Panc1 (cell line): Measurements from ENCODE around the gene STPG3. TPM values are rescaled to one million over a fixed set of nuclear protein-coding genes. Genes with fewer than 3 reads are reported as not detected.

Experiments
- ATAC-seq: fragments of 200-7000 bp; cut with Tn5 transposase; 2 replicates; pipeline ENCODE4 v1.9.1; 2020; ENCODE audit warnings: mild to moderate bottlenecking, moderate library complexity
- BruUV-seq: library from RNA; stranded (reverse); fragments of 400-500 nt; replicated peaks from 2 replicates; lab custom pipeline; 2021; lab: Mats Ljungman, UMichigan
- CTCF ChIA-PET: fragments of 300-600 bp; sonication (Branson Sonifier 250); formaldehyde crosslinking; loops from one replicate; lab custom pipeline; 2022; ENCODE audit warnings: antibody characterized with exemption; lab: Charles Lee
- POLR2A ChIA-PET: fragments of 300-600 bp; sonication (Branson Sonifier 250); formaldehyde crosslinking; loops from one replicate; lab custom pipeline; 2022; ENCODE audit warnings: antibody characterized with exemption; lab: Charles Lee
- DNase-seq: peaks from one replicate; pipeline ENCODE4 v3.0.0-alpha.2; 2010; ENCODE audit warnings: low read depth, low spot score
- H3K27ac ChIP-seq: 2 replicates; pipeline ENCODE4 v1.5.1; 2011; ENCODE audit warnings: mild to moderate bottlenecking, low read length, inconsistent platforms
- H3K27me3 ChIP-seq: fragments of 200-500 bp; sonication (Bioruptor generic); 2 replicates; pipeline ENCODE4 v1.6.0; 2014; ENCODE audit warnings: low read length, inconsistent platforms; ENCODE audit not compliant: control insufficient read depth, insufficient read depth
- H3K36me3 ChIP-seq: fragments of 200-500 bp; sonication (Bioruptor generic); 2 replicates; pipeline ENCODE4 v1.5.1; 2014; ENCODE audit warnings: inconsistent platforms, mild to moderate bottlenecking, low read length, moderate library complexity; ENCODE audit not compliant: control insufficient read depth, insufficient read depth
- H3K4me1 ChIP-seq: 2 replicates; pipeline ENCODE4 v1.5.1; 2011; ENCODE audit warnings: inconsistent platforms, mild to moderate bottlenecking, low read length, moderate library complexity; ENCODE audit not compliant: control insufficient read depth, insufficient read depth
- H3K4me3 ChIP-seq, 2 experiments: 2 replicates each; pipeline ENCODE4 v1.5.1; 2011 to 2012; ENCODE audit warnings: low read depth in 2 of 2, low read length in 2 of 2, mild to moderate bottlenecking in 2 of 2, inconsistent platforms in 1 of 2, moderate library complexity in 1 of 2
- H3K9me3 ChIP-seq: fragments of 200-500 bp; sonication (Bioruptor generic); 2 replicates; pipeline ENCODE4 v1.5.1; 2014; ENCODE audit warnings: low read depth, mild to moderate bottlenecking, inconsistent platforms, low read length, moderate library complexity; ENCODE audit not compliant: control insufficient read depth, insufficient read depth
- POLR2AphosphoS5 ChIP-seq: IDR thresholded peaks from 2 replicates; pipeline ENCODE4 v1.6.1; 2012; ENCODE audit warnings: mild to moderate bottlenecking, low read depth, low read length, moderate library complexity
- SIN3A ChIP-seq: IDR thresholded peaks from 2 replicates; pipeline ENCODE4 v1.6.1; 2012; ENCODE audit warnings: low read depth, mild to moderate bottlenecking, low read length, moderate library complexity, borderline replicate concordance; ENCODE audit not compliant: insufficient read depth
- TCF7L2 ChIP-seq: IDR thresholded peaks from 2 replicates; pipeline ENCODE4 v1.6.1; 2011; ENCODE audit warnings: mild to moderate bottlenecking, low read depth, low read length, inconsistent platforms
- in situ Hi-C: cut with HindIII; loops from 2 replicates; pipeline ENCODE4 v1.10.0; 2016; ENCODE audit warnings: low sequenced_read_pairs, low pct_unique_long_range_greater_than_20kb
- intact Hi-C: fragments of 100-400 bp; cut with micrococcal nuclease; formaldehyde crosslinking; loops from one replicate; pipeline ENCODE4 v1.10.0; 2022; ENCODE audit not compliant: unreplicated experiment
- total RNA-seq: library from RNA; stranded (reverse); gene quantifications from one replicate; pipeline ENCODE4 v1.2.1, GENCODE V29; 2021; ENCODE audit not compliant: unreplicated experiment
- TF ChIP-seq, protein P1 (sequence below): fragments of 450-650 bp; IDR thresholded peaks from 2 replicates; pipeline ENCODE4 v1.5.1; 2017; ENCODE audit warnings: mild to moderate bottlenecking
- TF ChIP-seq, protein P2 (sequence below), 2 experiments: IDR thresholded peaks; 2 replicates each; pipeline ENCODE4 v1.6.1; 2011 to 2012; ENCODE audit warnings: low read depth in 2 of 2, control low read depth in 1 of 2, low read length in 1 of 2, mild to moderate bottlenecking in 1 of 2, moderate library complexity in 1 of 2; ENCODE audit not compliant: insufficient read depth in 1 of 2

Gene STPG3
- total RNA-seq, 1 experiment from 2014 or later: 0.26 TPM

DNA sequence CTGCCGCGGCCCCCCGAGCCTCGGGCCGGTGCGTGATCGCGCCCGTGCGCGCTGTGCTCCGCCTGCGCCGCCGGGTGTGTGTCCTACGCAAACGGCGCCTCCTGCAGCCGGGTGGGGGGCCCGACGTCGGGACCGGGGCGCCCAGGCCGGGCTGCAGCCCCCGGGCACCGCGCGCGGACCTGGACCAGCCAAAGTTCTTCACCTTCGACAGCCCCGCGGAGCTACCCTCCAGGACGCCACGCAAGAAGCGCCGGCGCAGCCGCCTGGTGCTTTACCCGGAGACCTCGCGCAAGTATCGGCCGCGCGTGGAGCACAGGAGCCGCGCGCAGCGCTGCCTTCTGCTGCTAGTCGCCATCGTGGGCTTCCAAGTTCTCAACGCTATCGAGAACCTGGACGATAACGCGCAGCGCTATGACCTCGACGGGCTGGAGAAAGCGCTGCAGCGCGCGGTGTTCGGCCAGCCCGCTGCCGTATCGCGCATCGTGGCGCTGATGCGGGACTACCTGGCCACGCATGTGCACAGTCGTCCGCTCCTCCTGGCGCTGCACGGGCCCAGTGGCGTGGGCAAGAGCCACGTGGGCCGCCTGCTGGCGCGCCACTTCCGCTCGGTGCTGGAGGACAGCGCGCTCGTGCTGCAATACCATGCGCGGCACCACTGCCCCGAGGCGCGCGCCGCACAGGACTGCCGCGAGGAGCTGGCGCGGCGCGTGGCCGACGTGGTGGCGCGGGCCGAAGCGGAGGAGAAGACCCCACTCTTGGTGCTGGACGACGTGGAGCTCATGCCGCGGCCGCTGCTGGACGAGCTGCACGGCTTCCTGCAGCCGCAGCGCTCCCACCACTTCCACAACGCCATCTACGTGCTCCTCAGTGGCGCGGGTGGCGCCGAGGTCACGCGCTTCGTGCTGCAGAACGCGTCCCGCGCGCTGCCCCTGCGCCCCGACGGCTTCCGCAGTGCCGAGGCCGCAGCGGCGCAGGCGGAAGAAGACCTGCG, 27.9 kb downstream of the STPG3 start:
- CTCF ChIA-PET: interaction anchor here (0.5 kb wide), 1 partner anchor 46 kb away, joined by 6 read pairs; no protein-coding TSS in a partner anchor
- Histone ChIP-seq H3K4me3 (peak overlapping the region; percentile 55 to 73), H3K36me3 (peaks cover 3% of the 10 kb centered on the region; the same call in 1 of the 2 replicates), H3K4me1 (peaks cover 13% of the 10 kb centered on the region), H3K27me3 (no peaks in the 10 kb centered on the region), H3K9me3 (no peaks in the 10 kb centered on the region), H3K27ac (no peak overlapping the region)
- ATAC-seq (no peak), DNase-seq (no peak)
- in situ Hi-C loops (no loop called here), intact Hi-C loops (no loop called here)
- no peak for TF ChIP-seq SIN3A
- TF ChIP-seq, protein P1, sequence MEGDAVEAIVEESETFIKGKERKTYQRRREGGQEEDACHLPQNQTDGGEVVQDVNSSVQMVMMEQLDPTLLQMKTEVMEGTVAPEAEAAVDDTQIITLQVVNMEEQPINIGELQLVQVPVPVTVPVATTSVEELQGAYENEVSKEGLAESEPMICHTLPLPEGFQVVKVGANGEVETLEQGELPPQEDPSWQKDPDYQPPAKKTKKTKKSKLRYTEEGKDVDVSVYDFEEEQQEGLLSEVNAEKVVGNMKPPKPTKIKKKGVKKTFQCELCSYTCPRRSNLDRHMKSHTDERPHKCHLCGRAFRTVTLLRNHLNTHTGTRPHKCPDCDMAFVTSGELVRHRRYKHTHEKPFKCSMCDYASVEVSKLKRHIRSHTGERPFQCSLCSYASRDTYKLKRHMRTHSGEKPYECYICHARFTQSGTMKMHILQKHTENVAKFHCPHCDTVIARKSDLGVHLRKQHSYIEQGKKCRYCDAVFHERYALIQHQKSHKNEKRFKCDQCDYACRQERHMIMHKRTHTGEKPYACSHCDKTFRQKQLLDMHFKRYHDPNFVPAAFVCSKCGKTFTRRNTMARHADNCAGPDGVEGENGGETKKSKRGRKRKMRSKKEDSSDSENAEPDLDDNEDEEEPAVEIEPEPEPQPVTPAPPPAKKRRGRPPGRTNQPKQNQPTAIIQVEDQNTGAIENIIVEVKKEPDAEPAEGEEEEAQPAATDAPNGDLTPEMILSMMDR: no peak
- no TSS peak for BruUV-seq
- POLR2A ChIA-PET: no interaction called here

DNA sequence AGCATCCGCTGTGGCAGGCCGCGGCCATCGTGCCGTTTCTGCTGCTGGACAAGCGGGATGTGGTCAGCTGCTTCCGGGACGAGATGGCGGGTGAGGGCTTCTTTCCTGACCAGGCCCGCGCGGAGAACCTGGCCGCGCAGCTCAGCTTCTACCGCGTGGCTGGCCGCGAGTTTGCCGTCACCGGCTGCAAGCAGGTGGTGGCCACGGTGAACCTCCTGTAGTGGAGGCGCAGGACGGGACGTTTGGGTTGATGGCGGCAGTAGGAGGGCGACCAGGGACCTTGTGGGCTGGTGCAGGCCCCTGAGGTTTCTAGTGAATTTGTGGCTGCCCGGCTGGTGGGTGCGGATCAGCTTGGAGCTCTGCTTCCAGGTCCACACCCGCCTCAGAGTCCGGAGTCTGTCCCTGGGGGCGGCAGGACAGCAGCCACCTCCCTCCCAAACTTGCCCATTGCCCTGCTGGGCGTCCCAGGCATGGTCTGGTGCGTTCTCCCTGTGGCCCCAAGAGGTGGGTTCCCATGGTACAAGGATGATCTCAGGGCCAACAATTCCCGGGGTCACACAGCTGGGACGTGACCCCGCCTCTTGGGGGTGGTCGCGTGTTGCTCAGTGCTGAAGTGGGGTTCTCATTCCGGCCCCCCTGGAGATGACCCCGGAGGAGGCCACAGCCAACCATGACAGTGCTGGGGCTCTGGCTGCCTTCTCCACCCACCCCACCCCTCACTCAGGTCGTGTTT, 28.8 kb downstream of the STPG3 start:
- Histone ChIP-seq H3K27ac (no peak overlapping the region), H3K4me3 (no peak overlapping the region), H3K4me1 (peaks cover 13% of the 10 kb centered on the region), H3K9me3 (no peaks in the 10 kb centered on the region), H3K27me3 (no peaks in the 10 kb centered on the region), H3K36me3 (peaks cover 3% of the 10 kb centered on the region; the same call in 1 of the 2 replicates)
- no TSS peak for BruUV-seq
- intact Hi-C loops: no loop called here
- no peak for TF ChIP-seq SIN3A
- TF ChIP-seq TCF7L2: no peak
- no peak for TF ChIP-seq POLR2AphosphoS5
- TF ChIP-seq, protein P2, sequence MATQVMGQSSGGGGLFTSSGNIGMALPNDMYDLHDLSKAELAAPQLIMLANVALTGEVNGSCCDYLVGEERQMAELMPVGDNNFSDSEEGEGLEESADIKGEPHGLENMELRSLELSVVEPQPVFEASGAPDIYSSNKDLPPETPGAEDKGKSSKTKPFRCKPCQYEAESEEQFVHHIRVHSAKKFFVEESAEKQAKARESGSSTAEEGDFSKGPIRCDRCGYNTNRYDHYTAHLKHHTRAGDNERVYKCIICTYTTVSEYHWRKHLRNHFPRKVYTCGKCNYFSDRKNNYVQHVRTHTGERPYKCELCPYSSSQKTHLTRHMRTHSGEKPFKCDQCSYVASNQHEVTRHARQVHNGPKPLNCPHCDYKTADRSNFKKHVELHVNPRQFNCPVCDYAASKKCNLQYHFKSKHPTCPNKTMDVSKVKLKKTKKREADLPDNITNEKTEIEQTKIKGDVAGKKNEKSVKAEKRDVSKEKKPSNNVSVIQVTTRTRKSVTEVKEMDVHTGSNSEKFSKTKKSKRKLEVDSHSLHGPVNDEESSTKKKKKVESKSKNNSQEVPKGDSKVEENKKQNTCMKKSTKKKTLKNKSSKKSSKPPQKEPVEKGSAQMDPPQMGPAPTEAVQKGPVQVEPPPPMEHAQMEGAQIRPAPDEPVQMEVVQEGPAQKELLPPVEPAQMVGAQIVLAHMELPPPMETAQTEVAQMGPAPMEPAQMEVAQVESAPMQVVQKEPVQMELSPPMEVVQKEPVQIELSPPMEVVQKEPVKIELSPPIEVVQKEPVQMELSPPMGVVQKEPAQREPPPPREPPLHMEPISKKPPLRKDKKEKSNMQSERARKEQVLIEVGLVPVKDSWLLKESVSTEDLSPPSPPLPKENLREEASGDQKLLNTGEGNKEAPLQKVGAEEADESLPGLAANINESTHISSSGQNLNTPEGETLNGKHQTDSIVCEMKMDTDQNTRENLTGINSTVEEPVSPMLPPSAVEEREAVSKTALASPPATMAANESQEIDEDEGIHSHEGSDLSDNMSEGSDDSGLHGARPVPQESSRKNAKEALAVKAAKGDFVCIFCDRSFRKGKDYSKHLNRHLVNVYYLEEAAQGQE (IDR thresholded peaks at IDR 0.05; ENCODE audit: insufficient read depth in 1 of 2, low read depth in 2 of 2, low read length in 1 of 2): no peak
- TF ChIP-seq, protein P1: no peak
- CTCF ChIA-PET: interaction anchor here (0.5 kb wide), 1 partner anchor 47 kb away, joined by 6 read pairs; no protein-coding TSS in a partner anchor
- ATAC-seq (no peak), DNase-seq (no peak)
- POLR2A ChIA-PET: no interaction called here
- in situ Hi-C loops: no loop called here
